Ovary (tissue), 3 donors: ENCODE data around the gene SLC4A8.

Experiments
- EP300 ChIP-seq: sonication (generic); formaldehyde crosslinking; IDR thresholded peaks from one replicate; pipeline ENCODE4 v1.6.1; 2017; ENCODE audit warnings: antibody characterized with exemption
- POLR2A ChIP-seq: fragments of 450-650 bp; IDR thresholded peaks from one replicate; pipeline ENCODE4 v1.6.1; 2017; ENCODE audit warnings: antibody characterized with exemption, mild to moderate bottlenecking, moderate library complexity
- TF ChIP-seq, protein P1 (sequence below), 3 donors: fragments of 450-650 bp in 2 of 3; fragments of 200-600 bp in 1 of 3; IDR thresholded peaks; one replicate each; pipeline versions ENCODE4 v1.5.1 to v1.8.0; 2016 to 2022; ENCODE audit warnings: antibody characterized with exemption in 3 of 3, mild to moderate bottlenecking in 1 of 3
- donor health status: DM: no; HTN: no; CAD: no.

DNA sequence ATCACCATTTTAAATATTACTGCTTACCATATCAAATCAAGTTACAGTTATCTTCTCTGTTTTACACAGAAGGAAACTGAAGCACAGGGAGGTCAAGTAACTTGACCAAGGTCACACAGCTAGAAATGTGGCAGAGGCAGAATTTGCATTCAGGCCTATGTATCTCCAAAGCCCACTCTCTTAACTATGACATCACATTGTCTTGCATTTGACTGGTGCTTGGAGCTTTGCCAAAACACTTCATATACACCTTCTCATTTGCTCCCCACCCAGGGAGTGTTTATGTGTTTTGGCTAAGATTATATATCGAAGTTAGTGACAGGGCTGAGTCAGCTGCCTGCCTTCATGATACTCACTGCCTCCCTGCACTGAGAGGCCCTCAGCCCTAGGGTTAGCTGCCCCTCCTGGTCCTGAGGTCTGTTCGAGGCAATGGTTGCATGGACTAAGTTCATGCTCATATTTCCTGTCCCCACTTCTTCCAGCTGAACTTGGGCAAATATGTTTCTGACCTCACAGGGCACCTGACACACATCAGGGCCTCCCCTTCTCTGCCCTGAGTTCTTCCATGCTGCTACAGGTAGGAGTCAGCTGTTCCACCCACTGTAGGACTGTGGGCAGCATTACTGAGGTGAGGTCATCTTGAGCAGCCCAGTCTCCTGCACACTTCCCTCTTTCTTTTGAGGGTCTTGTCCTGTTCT lies 35.2 kb upstream of the SLC4A8 start:
- TF ChIP-seq, protein P1, sequence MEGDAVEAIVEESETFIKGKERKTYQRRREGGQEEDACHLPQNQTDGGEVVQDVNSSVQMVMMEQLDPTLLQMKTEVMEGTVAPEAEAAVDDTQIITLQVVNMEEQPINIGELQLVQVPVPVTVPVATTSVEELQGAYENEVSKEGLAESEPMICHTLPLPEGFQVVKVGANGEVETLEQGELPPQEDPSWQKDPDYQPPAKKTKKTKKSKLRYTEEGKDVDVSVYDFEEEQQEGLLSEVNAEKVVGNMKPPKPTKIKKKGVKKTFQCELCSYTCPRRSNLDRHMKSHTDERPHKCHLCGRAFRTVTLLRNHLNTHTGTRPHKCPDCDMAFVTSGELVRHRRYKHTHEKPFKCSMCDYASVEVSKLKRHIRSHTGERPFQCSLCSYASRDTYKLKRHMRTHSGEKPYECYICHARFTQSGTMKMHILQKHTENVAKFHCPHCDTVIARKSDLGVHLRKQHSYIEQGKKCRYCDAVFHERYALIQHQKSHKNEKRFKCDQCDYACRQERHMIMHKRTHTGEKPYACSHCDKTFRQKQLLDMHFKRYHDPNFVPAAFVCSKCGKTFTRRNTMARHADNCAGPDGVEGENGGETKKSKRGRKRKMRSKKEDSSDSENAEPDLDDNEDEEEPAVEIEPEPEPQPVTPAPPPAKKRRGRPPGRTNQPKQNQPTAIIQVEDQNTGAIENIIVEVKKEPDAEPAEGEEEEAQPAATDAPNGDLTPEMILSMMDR (IDR thresholded peaks at IDR 0.05) = no peak
- TF ChIP-seq EP300 (no peak), POLR2A (no peak)
